HG03039 (cell line): Measurements from ENCODE around the gene MAP3K19.
A peak's percentile ranks its signal among the peaks of the same experiment; 100 is the strongest.
"Not testable (repeated sequence)": the region's sequence is repeated elsewhere in the genome, so short reads cannot be mapped to it uniquely, and the experiment has no call there.

ENCODE experiments used
- ATAC-seq: cut with Tn5 transposase; IDR thresholded peaks from one replicate; pipeline ENCODE4 v1.9.1; 2021; ENCODE audit warnings: mild to moderate bottlenecking, moderate library complexity; ENCODE audit not compliant: unreplicated experiment

The MAP3K19 gene

DNA sequence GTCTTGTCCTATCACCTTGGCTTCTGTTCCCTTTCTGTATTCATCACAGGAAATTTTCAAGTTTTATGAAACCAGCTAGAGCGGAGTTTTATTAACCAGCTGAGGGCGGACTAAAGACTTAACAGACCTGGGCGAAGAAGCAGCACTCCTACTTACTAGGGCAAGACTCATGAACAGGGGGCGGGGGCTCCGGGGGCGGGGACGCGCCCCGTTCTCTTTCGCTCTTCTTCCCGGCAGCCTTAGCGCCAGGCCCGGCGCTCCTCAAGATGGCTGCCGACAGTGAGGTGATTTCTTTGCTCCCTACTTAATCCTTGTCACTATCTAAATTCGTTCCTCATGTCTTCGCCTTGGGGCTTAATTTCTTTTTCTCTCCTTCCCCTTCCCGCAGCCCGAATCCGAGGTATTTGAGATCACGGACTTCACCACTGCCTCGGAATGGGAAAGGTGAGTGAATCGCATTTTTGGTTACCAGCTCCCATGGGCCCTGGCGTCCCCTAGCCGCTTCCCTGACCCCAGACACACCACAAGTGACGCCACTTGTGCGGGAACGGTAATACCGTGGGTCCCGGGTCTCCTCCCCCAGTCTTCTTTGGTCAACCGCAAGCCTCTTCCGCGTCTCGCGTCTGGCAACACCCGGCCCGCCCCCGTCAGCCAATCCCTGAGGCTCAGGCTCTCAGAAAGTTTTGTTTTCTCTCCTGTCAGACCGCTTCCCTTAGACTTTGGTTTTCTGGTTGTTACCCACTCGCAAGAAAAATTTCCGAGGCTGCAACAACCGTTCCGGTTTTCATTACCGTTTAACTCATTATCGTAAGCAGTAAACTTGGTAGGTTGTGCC lies 5.0 kb upstream of the MAP3K19 start, which contains the start of gene RAB3GAP1:
TSS of gene RAB3GAP1 (plus strand) at position 251 of the 835 bp plus-strand sequence. CDS start at position 267, 16 bp downstream.
- ATAC-seq = peak; percentile 74

GRCh38 chr2:135050684-135051083 lies 3.4 kb upstream of the MAP3K19 start:
- no peak for ATAC-seq

DNA sequence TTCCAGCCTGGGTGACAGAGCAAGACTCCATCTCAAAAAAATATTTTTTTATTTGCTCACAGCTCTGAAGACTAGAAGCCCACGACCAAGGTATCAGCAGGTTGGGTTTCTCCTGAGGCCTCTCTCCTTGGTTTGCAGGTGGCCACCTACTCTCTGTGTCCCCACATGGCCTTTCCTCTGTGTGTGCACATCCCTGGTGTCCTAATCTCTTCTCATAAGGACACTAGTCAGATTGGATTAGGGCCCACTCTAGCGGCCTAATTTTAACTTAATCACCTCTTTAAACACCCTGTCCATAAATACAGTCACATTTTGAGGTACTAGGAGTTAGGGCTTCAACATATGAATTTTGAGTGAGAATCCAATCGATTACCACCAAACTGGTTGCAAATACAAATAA lies 2.9 kb upstream of the MAP3K19 start:
- no peak for ATAC-seq

- no peak for ATAC-seq
These were observed 875 bp upstream of the MAP3K19 start for GRCh38 chr2:135048122-135048521.

- no peak for ATAC-seq
These were observed 3.9 kb downstream of the MAP3K19 start for GRCh38 chr2:135043345-135043744.

DNA sequence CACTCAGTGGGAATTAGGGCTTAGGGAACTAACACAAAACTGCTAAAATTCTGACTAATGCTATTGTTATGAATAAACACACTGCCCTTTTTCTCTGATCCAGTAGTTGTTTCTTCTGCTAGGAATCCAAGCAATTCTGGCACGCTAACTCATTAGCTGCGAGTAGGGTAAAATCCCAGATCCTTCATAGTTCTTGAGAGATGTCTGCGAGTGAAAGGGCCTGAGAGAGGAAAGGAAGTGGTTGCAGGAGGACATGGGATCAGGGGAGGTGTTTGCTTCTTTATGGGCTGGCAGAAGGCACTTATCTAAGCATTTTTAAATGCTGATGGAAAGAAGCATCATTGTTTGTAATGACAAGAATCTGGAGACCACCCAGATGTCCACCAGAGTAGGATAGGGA lies 9.4 kb downstream of the MAP3K19 start:
- ATAC-seq = no peak

DNA sequence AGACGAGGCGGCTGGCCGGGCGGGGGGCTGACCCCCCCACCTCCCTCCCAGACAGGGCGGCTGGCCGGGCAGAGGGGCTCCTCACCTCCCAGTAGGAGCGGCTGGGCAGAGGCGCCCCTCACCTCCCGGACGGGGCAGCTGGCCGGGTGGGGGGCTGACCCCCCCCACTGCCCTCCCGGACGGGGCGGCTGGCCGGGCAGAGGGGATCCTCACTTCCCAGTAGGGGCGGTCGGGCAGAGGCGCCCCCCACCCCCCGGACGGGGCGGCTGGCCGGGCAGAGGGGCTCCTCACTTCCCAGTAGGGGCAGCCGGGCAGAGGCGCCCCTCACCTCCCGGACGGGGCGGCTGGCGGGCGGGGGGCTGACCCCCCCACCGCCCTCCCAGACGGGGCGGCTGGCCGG lies 14.0 kb downstream of the MAP3K19 start:
- not testable (repeated sequence) for ATAC-seq

DNA sequence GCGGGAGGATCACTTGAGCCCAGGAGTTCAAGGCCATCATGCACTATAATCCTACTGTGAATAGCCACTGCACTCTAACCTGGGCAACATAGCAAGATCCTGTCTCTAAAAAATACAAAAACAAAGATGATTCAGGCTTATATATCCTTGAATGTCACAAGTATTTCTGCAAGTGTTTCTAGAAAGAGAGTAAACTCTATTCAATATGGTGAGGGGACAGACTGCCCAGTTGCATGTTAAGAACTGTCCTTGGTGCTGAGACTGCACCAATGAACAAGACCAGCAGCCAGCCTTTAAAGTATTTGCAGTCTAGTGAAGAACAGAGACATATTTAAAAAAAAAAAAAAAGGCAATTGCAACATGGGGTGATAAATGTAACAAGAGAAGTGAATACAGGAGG lies 16.4 kb downstream of the MAP3K19 start:
- no peak for ATAC-seq

DNA sequence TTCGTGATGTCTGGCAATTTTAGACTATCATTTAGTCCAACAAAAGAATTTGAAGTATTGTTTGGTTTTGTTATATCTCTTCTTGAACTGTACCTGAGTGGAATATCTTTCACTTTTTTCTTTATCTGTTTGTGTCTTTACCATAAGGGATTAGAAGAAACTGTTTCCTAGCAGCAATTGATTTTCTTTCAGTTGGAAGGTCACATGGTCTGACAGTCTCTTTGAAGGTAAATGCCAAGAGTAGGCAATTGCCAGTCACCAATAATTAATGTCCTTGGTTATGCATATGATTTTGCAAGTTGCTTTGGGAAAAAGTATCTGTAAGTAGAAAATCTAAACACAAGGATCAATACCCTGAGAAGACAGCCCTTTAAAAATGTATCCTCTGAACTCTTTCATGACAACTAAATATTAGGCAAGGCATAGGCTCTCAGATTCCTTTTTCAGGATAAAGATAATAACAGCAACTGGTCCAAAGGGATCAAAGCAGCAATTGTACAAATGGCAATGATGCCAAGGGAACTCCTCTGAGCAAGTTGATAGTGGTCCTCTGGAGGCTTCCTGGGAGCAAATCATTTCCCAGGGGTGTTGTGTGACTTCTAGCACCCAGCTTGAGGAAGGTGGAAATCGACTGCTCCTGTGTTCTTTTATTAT lies 17.6 kb downstream of the MAP3K19 start:
- no peak for ATAC-seq

- ATAC-seq = no peak
These were observed 23.3 kb downstream of the MAP3K19 start for GRCh38 chr2:135023886-135024485.

- no peak for ATAC-seq
These were observed 24.0 kb downstream of the MAP3K19 start for GRCh38 chr2:135022952-135023880.

- ATAC-seq = no peak
These were observed 25.6 kb downstream of the MAP3K19 start for GRCh38 chr2:135021618-135022017.

- no peak for ATAC-seq
These were observed 35.6 kb downstream of the MAP3K19 start for GRCh38 chr2:135011633-135012032.

- ATAC-seq = no peak
These were observed 36.9 kb downstream of the MAP3K19 start for GRCh38 chr2:135010200-135010942.

- ATAC-seq = no peak
These were observed 37.9 kb downstream of the MAP3K19 start for GRCh38 chr2:135009339-135009738.

GRCh38 chr2:135005753-135006152 lies 41.5 kb downstream of the MAP3K19 start:
- no peak for ATAC-seq

GRCh38 chr2:135004005-135004746 lies 43.1 kb downstream of the MAP3K19 start:
- peak; percentile 92 for ATAC-seq

GRCh38 chr2:135002836-135003235 lies 44.4 kb downstream of the MAP3K19 start:
- no peak for ATAC-seq

DNA sequence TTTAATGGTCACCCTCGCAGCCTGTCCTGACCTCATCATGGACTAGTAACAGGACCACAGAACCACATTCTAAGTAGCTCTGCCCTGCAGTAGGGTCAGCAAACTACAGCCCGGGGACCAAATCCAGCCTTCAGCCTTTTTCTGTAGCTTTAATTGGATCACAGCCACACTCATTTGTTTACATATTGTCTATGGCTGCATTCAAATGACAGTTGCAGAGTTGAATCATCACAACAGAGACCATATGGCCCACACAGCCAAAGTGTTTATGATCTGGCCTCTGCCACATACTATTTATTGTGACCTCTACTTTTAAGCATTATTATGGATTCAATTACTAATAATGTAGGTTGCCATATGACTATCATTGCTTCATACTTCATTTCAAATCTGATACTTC lies 47.7 kb downstream of the MAP3K19 start:
- ATAC-seq = no peak
